ENCODE results near the gene P3R3URF. TPM values are rescaled to one million over a fixed set of nuclear protein-coding genes. Genes with fewer than 3 reads are reported as not detected.

P3R3URF gene
- total RNA-seq, 2 donors from 2014 or later = not detected

DNA sequence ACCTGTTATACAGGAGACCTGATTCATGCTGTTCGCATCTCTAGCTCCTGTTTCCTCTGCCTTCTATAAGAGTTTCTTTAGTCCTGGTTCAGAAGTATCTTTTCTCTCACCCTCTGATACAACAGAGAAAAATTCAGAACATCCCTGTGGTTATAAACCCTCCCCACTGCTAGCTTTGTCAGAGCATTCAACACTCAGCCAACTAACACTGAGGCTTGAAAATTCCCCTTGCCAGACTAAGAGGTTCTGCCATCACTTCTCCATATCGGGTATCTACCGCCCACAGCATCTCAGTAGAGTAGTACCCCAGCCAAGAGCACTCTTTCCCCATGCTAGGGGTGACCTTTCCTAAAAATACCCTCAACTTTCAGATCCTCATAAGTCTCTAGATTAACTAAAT is 24.3 kb downstream of the P3R3URF start:
- H3K27ac ChIP-seq = no peak overlapping the region
- H3K36me3 ChIP-seq = no peaks in the 10 kb centered on the region
- intact Hi-C loops (cut with DNase I) = no loop called here
- no peak for DNase-seq (ENCODE audit: low spot score)
- no peaks in the 10 kb centered on the region for H3K9me3 ChIP-seq
- H3K4me3 ChIP-seq = no peak overlapping the region
- H3K27me3 ChIP-seq (replicated peaks; ENCODE audit: insufficient read depth) = no peaks in the 10 kb centered on the region
- H3K4me1 ChIP-seq (replicated peaks) = no peaks in the 10 kb centered on the region
- 94% methylated on average over 3 of the region's 3 CpGs for WGBS
- TF ChIP-seq POLR2A (IDR thresholded peaks at IDR 0.05) (no peak), POLR2AphosphoS5 (IDR thresholded peaks at IDR 0.05) (no peak)
- TF ChIP-seq, protein P1, sequence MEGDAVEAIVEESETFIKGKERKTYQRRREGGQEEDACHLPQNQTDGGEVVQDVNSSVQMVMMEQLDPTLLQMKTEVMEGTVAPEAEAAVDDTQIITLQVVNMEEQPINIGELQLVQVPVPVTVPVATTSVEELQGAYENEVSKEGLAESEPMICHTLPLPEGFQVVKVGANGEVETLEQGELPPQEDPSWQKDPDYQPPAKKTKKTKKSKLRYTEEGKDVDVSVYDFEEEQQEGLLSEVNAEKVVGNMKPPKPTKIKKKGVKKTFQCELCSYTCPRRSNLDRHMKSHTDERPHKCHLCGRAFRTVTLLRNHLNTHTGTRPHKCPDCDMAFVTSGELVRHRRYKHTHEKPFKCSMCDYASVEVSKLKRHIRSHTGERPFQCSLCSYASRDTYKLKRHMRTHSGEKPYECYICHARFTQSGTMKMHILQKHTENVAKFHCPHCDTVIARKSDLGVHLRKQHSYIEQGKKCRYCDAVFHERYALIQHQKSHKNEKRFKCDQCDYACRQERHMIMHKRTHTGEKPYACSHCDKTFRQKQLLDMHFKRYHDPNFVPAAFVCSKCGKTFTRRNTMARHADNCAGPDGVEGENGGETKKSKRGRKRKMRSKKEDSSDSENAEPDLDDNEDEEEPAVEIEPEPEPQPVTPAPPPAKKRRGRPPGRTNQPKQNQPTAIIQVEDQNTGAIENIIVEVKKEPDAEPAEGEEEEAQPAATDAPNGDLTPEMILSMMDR (IDR thresholded peaks at IDR 0.05) = no peak

DNA sequence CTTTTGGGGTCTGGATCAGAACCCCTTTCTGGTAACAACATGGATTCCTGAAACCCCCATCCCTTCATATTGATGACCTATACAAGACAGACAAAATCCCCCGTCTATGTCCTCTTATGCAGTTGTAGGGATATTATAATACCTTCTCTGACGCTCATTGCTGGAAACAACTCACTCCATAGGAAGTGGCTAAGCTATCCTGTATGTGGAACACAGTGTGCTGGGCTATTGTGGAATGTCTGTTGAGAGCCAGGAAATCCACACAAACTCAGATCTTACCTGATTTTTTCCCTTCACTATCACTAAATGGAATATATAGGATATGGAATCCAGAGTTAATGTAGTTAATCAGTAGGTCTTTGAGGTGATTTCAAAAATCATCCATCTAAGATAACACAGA is 26.2 kb downstream of the P3R3URF start:
- Histone ChIP-seq H3K27ac (peak overlapping the region in 1 of 2 donors; percentile 7), H3K9me3 (no peaks in the 10 kb centered on the region), H3K27me3 (replicated peaks; ENCODE audit: insufficient read depth) (no peaks in the 10 kb centered on the region), H3K36me3 (no peaks in the 10 kb centered on the region), H3K4me3 (no peak overlapping the region), H3K4me1 (replicated peaks) (no peaks in the 10 kb centered on the region)
- TF ChIP-seq, protein P1 (IDR thresholded peaks at IDR 0.05) = no peak
- TF ChIP-seq POLR2AphosphoS5 (IDR thresholded peaks at IDR 0.05) = peak; percentile 55
- no peak for TF ChIP-seq POLR2A (IDR thresholded peaks at IDR 0.05)
- WGBS = 86% methylated on average over 2 of the region's 2 CpGs
- intact Hi-C loops (cut with DNase I) = no loop called here
- DNase-seq (ENCODE audit: low spot score) = no peak

DNA sequence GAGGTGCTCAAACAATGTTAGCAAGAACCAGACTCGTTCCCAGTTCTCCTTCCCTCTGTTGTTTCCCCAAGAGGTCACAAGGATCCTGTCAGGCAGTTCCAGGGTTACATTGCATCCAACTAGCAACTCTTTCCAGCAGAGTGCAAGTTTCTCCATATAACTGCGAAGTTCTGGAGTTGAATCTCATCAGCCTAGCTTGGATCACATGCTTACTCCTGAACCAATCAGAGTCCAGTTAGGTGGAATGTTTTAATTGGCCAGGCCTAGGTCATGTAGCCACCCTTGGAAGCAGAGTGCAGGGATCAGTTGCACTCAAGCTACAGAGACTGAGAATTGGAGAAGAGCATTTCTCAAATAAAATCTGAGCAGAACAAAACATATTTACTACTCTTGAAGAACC is 28.0 kb downstream of the P3R3URF start:
- no peaks in the 10 kb centered on the region for H3K27me3 ChIP-seq (replicated peaks; ENCODE audit: insufficient read depth)
- no peaks in the 10 kb centered on the region for H3K4me1 ChIP-seq (replicated peaks)
- no peak overlapping the region for H3K4me3 ChIP-seq
- TF ChIP-seq, protein P1 (IDR thresholded peaks at IDR 0.05) = no peak
- no peak for TF ChIP-seq POLR2AphosphoS5 (IDR thresholded peaks at IDR 0.05)
- no peak for TF ChIP-seq POLR2A (IDR thresholded peaks at IDR 0.05)
- no peaks in the 10 kb centered on the region for H3K9me3 ChIP-seq
- WGBS = 76% methylated on average over 2 of the region's 2 CpGs
- no peak for DNase-seq (ENCODE audit: low spot score)
- no peak overlapping the region for H3K27ac ChIP-seq
- no peaks in the 10 kb centered on the region for H3K36me3 ChIP-seq
- intact Hi-C loops (cut with DNase I) = no loop called here

DNA sequence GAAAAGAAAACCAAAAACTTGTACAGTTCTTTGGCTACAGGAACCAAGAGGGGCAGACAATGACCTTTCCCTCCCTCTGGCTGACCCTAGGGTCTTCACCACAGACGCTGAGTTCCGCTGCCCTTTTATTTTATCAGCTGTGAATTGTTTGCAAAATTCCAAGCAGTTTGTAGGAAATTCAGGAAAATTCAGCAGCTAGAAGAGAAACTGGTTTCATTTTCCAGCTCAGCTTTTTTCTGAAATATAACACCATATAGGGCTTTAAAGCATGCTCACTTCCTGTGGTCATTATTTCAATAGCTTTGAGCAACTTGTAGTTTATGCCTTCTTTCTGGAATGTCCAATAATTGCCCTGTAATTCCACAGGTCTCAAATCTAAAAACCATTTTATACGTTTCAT is 38.4 kb downstream of the P3R3URF start:
- WGBS = 49% methylated on average over 3 of the region's 3 CpGs
- no peaks in the 10 kb centered on the region for H3K36me3 ChIP-seq
- no peak overlapping the region for H3K4me3 ChIP-seq
- no peaks in the 10 kb centered on the region for H3K4me1 ChIP-seq (replicated peaks)
- no peaks in the 10 kb centered on the region for H3K9me3 ChIP-seq
- peak overlapping the region in 1 of 2 donors; percentile 19 for H3K27ac ChIP-seq
- DNase-seq (ENCODE audit: low spot score) = no peak
- intact Hi-C loops (cut with DNase I) = loop anchor here (10.0 kb wide), 1 partner anchor 163 kb away; no protein-coding TSS in a partner anchor
- TF ChIP-seq POLR2AphosphoS5 (IDR thresholded peaks at IDR 0.05) (no peak), POLR2A (IDR thresholded peaks at IDR 0.05) (no peak)
- TF ChIP-seq, protein P1 (IDR thresholded peaks at IDR 0.05) = no peak
- no peaks in the 10 kb centered on the region for H3K27me3 ChIP-seq (replicated peaks; ENCODE audit: insufficient read depth)

DNA sequence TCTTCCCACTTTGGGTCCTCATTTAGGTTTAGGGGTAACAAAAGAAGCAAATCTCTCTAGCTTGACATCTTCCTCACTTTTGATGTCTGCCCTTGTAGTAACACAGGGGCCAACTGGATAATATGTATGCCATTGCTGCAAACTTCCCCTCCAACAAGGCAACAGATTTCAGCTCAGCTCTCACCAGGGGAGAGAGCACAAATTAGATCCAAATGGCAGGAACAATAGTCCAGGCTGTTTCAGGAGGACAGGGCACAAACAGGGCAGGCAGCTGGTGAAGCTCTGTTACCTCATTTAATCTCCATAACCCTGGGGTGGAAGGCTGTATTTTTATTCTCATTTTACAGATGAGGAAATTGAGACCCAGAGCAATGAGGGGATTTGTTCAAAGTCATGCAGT is 39.6 kb downstream of the P3R3URF start:
- H3K4me3 ChIP-seq = no peak overlapping the region
- H3K27me3 ChIP-seq (replicated peaks; ENCODE audit: insufficient read depth) = no peaks in the 10 kb centered on the region
- H3K27ac ChIP-seq = no peak overlapping the region
- intact Hi-C loops (cut with DNase I) = loop anchor here (10.0 kb wide), 1 partner anchor 162 kb away; no protein-coding TSS in a partner anchor
- H3K36me3 ChIP-seq = no peaks in the 10 kb centered on the region
- no peaks in the 10 kb centered on the region for H3K4me1 ChIP-seq (replicated peaks)
- H3K9me3 ChIP-seq = no peaks in the 10 kb centered on the region
- TF ChIP-seq POLR2AphosphoS5 (IDR thresholded peaks at IDR 0.05) = no peak
- TF ChIP-seq, protein P1 (IDR thresholded peaks at IDR 0.05) = no peak
- no peak for TF ChIP-seq POLR2A (IDR thresholded peaks at IDR 0.05)
- no peak for DNase-seq (ENCODE audit: low spot score)

Data from prostate gland (tissue), 2 donors.